GM18498 (cell line): Measurements from ENCODE around the gene MGRN1.

Experiments
- ATAC-seq: cut with Tn5 transposase; IDR thresholded peaks from one replicate; pipeline ENCODE4 v1.9.1; 2021; ENCODE audit warnings: mild to moderate bottlenecking, moderate library complexity; ENCODE audit not compliant: unreplicated experiment

The MGRN1 gene

DNA sequence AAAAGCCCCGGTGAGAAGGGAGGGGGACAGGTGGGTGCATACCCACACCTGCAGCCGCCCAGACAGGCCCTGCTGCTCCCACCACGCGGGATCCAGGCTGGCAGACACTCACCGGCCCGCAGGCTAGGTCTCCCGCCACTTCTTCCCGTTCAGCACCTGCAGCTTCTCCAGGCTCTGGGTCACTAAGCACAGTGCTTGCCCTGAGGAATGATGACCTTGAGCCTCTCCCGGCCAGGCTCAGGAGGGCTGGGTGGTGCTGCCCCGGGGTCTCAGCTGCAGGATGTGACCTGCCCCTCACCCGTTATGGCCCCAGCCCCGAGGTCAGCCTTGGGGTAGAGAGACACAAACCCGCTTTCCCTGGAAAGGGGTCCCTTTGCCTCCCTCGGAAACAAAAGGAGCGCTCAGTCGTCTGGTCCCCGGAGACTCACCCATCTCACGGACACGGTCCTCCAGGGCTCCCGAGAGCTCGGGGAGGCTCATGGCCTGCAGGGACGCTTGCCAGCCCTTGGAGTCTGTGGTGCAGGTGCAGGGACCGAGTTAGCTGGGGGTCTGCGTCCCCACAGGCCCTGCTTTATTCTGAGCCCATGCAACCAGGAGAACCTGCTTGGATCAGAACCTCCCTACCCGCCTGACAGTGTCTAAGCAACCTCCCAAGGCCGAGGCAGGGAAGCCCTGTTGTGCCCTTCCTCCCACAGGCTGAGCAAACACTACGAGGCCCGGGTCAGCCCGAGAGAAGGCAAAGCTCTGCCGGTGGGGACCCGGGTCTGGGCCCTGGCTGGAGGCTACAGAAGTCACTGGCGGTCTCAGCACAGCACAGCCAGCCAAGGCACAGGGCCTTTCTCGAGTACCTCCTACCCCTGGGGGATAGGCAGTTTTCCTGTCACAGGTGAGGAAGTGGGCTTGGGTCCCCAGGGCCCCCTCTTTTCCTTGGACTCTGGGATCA, 72.5 kb downstream of the MGRN1 start:
- ATAC-seq: no peak

DNA sequence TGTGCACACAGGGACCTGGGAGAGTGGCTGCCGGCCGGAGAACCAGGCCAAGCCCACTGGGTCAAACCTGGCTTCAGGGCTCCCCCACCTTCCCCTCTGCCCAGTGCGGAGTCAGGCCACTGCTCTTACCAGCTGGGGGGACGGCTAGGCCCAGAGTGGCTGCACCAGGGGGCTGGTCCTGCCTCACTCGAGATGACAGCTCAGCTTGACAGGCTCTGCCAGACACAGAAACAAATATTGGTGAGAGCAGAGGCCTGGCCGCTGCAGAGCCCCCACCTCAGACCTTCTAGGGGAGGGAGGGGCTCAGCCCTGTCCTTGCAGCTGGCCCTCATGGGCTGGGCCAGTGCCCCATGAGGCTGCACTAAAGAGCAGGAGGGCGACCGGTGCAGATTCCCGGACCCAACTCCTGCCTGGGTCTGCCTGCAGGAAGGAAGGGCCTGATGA, 73.2 kb downstream of the MGRN1 start:
- no peak for ATAC-seq

DNA sequence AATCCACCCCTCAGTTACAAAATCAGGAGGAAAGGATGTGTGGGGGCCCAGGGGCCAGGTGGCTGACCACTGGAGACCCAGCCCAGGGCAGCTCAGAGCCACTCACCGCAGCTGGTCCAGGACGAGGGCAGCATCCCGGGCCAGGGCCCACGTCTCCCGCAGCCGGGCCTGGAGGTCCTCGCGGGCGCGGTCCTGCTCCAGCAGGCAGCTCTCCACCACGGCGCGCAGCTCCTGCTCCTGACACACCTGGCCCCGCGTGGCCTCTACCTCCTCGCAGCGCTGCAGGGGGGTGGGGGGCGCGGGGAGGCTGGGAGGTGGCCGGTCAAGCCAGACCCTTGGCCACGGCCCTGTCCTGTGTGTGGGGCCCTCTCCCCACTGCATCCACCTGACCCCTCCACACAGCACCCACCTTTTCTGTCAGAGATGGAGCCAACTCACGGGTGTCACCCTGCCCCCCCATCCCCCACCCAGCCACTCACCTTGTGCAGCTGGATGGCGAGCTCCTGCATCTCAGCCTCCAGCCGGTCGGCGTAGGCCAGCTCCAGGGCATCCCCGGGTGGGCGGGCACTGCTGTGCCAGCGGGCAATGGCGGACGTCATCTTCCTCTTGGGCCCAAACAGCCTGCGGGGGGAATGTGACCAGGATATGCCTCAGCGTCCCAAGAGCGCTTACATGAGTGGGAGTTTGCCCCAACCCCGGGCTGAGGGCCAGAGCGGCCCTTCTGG, 73.9 kb downstream of the MGRN1 start:
- ATAC-seq: no peak

DNA sequence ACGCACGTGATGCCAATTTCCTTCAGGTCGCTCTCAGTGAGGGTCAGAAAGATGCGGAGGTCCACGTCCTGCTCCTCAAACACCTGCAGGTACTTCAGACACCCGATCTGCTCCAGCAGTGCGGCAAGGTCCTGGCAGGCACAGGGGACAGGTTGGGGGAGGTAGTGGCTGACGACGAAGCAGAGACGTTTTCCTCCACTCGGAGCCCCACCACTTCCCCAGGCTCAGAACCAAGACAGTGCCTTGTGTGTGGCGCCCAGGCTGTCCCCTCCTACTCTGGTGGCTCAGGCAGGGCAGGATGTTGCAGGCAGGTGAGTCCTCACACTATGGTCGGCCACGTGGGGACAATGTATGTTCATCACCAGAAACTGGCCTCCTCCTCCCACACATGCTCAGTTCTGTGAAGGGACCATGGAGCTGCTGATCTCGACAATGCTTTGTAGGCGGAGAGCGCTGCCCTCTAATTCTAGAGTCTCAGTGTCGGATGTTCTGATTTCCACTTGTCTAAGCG, 74.5 kb downstream of the MGRN1 start:
- no peak for ATAC-seq

DNA sequence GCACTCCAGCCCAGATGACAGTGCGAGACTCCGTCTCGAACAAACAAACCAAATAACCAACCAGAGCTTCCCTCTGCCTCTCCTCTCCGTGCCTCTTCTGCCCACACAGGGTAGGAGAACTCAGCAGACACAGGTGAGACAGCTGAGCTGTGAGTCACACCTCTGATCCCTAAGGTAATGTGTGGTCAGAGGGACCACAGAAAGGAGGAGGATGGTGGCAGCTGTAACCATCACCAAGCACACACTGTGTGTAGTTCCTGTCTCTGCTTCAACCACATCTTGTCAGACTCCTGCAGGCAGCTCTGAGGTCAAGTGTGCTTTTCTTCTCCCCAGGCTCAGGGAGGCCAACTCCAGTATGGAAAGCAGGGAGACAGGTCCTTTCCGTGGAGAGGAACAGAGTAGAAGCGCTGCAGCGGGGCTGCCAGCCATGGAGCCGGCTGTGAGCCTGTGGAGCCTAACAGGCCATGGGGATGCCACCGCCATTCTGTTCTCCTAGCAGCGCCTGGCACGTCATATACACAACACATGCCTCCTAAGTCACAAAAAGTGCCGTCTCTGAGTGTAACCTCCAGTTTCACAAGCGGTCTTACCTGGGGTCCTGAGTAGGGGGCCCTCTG, 75.9 kb downstream of the MGRN1 start:
- no peak for ATAC-seq

DNA sequence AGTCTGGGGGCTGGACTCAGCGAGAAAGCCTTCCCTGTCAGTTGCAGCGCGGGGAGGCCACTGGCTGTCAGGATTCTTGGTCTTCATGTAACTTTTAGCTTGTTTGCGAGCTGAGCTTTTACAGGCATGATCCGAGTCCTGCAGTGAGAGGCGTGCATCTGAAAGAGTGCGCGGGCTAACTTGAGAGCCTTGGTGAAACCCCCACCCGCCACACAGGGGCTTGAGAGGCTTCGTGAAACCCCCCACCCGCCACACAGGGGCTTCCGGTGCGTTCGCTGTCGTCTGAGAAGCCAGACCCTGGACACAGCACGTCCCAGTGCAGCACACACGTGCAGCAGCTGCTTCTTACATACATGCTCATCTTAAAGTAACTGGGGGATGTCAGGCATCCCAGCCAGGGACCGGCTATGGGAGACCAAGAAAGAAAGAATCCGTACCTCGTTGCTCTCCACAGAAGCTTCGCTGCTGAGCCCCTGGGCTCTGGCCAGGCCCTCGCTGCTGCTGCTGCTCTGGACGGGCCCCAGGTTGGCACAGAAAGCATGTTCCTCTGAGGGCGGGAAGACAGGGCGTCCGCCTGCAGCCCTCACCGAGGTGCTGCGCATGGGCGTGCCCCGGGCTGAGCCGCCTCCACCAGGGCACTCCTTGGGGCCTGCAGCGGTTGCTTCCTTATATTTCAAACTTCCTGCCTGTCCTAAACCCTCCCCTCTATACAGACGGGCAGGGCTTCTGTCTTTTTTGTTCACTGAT, 76.5 kb downstream of the MGRN1 start:
- no peak for ATAC-seq

DNA sequence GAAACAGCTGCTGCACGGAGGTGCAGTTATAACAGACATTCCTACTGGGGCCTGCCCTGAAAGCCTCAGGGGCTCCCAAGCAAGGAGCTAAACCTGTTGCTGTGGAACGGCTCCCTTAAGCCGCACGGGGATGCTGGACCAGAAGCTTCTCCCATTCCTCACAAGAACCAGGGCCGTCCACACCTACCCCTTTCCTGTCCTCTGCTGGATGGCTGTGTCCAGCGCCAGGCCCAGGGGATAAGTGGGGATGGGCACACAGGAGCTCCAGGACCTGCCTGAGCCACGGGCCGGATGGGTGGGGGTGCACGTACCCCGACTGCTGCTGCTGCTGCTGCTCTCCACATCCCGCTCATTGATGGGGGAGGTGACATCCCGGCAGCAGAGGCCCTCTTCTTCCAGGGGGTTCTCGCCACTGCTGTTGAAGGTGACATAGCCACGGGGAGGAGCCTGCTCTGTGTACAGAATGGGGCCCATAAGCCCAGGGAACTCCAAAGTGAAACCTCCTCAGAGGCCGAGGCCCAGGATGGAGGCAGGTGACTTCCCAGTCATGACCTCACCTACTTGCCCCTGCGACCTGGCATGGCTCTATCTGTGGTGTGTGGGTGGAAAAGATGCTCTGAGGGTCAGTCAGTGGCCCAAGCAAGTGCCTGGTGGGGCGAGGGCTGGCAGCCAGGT, 77.3 kb downstream of the MGRN1 start:
- ATAC-seq: no peak

DNA sequence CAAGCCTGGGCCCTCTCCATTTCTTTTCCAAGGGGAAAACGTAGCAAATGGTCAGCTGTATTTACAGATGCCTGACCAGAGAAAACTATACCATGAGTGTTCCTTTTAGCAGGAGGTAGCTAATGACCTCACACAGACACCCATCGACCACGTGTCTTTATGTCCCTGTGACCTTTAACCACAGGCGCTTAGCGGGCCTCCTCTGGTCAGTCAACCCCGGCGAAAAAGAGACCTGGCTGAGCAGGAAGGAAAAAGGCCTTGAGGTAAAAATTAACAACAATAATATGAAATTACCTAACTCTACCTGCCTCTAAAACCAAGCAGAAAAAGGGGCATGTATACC, 77.8 kb downstream of the MGRN1 start:
- no peak for ATAC-seq

DNA sequence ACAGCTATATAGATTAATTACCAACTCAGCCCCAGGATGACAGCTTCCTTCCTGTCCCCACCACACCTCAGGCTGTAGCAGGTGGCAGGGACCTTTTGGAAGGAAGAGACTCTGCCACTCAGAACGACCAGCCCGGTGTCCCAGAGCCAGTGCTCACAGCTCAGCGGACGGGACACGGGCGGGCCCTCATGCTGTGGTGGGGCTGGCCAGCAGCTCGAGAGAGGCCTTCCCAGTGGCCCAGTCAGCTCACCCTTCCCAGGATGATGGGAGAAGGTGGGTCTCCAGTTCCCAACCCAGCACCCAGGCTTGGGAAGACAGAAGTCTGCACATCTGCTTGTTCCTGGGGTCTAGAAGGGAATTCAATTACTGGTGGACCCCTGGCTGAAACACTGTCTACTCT, 79.3 kb downstream of the MGRN1 start:
- ATAC-seq: no peak

DNA sequence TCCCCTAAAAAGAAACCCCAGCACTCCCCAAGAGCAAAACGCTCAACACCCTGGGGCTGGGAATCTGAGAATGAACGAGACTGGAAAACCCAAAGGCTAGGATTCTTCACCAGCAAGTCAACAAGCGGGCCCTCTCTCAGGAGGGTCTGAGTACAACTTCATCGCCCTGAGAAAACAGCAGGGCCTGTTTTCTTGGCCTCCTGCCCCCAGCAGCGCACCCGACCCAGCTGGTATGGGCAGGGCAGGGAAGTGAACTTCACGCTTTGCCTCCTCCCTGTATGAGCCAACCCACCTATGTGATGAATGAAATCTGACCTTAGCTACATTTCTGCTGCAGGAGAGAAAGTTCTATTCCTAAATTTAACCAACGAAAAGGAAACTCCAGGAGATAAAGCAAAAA, 79.9 kb downstream of the MGRN1 start:
- no peak for ATAC-seq

DNA sequence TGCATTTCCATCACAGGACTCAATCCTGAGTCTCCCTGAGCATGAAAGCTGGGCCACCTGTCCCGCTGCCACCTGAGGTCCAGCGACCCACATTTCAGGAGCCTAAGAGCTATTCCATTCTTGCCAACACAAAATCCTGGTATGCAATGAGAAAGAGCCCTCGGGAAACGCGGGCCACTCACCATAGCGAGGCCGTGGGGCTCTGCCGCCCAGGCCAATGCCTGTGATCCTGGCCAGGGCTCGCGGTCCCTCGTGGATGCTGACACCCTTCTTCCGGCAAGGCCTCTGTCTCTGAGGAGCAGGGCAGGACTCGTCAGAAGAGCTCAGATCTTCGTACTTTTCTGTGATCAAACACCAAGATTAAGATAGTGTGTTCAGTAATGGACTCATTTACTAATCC, 80.3 kb downstream of the MGRN1 start:
- no peak for ATAC-seq

DNA sequence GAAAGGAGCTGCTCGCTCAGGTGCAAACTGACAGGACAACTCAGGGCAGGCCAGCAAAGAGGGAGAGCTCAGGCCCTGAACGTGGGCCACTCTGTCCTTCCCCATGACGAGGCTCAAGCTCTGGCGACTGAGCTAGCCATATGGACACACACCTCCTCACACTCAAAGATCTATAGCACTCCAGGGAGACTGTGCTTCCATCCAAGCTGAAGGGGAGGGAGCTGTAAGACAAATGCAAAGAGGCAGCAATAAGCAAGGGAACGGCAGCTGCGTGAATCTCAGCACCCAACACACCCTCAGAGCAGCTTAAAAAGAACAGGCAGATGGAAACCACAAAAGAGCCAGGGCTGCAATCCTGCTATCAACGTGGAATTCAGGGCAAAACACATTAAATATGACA, 82.2 kb downstream of the MGRN1 start:
- no peak for ATAC-seq

DNA sequence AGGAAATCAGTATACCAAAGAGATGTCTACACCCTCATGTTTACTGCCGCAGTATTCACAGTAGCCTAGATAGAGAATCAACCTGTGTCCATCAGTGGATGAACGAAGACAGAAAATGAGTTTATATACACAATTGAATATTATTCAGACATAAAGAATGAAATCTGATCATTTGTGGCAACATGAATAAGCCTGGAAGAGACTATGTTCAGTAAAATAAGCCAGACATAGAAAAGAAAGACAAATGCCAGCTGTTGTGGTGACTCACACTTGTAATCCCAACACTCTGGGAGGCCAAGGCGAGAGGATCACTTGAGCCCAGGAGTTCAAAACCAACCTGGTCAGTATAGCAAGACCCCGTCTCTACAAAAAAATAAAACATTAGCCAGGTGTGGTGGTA, 84.9 kb downstream of the MGRN1 start:
- ATAC-seq: no peak

DNA sequence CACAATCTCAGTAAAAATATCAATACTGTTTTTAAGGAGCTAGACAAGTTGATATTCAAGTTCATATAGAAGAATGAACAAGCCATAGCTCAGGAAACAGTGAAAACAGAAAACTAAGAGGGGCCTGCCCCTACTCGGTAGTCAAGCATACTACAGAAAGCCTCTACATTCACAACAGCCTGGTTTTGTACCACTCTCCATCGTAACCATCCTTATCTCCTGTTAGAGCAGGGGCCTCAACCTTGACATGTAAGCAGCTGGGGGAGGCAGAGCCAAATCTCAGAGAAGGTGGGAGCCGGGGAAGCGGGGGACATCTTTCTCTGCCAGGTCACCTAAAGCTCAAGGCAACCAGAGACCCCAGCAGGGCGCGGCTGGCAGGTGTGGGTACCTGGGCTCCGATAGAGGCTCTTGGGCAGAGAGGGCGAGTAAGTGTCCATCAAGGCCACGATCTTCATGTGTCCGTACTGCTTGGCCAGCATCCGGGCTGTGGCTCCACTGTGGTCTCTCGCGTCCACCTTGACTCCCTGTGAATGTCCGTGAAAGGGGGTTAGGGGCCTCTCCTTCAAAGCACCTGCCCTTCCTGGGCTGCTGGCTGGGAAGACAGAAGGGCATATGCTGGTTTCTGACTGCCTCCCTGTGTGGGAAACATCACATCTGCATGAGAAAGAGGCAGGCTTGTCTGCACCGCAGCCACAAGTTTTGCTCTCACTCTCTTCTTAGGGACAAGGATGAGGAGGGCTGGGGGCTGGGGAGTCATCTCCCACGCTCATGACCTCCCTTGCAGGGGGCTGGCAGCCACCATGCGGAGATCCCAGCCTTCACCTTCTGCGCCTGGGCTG, 89.3 kb downstream of the MGRN1 start:
- no peak for ATAC-seq

DNA sequence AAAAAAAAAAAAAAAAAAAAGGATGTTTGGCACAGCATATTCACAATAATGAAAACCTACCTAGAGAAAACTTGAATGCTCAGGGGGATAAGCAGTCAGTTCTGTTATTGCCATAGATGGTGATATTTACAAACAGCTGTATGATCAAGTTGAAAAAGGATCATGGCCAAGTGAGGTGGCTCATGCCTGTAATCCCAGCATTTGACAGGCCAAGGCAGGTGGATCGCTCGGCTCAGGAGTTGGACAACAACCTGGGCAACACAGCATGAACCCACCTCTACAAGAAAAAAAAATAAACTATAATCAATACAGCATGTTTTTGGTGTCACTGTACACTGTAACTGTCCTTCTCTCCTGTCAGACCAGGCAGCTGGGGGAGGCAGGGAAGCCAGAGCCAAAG, 90.4 kb downstream of the MGRN1 start:
- ATAC-seq: no peak

DNA sequence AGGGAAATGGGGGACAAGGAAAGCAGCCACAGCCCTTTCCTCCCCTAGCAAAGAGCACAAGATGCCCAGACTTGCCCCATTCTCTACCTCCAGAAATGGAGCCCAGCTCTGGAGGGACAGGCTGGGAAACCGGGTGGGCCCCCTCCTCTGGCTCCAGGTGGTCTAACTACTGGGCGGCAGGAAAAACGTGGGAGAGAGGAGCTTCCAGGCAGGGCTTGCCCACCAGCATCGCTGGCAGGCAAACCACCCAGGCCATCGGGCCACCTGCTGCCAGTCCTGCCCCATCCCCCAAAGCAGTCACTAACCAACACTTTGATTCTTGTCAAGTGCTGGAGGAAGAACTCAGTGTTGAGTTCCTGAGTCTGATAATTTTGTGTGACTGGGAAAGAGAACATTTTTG, 93.8 kb downstream of the MGRN1 start:
- ATAC-seq: no peak

DNA sequence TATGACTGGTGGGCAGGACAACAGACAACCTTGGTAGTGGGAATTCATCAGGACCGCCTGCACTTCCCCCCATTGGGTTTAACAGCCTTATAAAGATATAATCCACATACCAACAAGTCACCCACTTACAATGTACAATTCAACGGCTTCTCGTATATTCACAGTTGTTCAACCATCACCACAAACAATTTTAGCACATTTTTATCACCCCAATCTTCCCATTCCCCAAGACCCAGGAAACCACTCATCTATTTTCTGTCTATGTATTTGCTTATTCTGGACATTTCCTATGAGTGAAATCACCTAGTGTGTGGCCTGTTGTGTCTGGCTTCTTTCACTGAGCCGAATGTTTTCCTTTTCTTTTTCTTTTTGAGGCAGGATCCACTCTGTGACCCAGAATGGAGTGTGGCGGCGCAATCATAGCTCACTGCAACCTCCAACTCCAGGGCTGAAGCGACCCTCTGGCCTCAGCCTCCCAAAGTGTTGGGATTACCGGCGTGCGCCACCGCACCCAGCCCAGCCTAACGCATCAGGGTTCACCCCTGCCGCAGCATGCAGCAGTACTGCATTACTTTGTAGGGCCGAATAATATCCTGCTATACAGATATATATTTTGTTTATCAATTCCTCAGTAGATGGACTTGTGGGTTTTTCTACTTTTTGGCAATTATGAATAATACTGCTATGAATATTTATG, 98.6 kb downstream of the MGRN1 start:
- no peak for ATAC-seq

DNA sequence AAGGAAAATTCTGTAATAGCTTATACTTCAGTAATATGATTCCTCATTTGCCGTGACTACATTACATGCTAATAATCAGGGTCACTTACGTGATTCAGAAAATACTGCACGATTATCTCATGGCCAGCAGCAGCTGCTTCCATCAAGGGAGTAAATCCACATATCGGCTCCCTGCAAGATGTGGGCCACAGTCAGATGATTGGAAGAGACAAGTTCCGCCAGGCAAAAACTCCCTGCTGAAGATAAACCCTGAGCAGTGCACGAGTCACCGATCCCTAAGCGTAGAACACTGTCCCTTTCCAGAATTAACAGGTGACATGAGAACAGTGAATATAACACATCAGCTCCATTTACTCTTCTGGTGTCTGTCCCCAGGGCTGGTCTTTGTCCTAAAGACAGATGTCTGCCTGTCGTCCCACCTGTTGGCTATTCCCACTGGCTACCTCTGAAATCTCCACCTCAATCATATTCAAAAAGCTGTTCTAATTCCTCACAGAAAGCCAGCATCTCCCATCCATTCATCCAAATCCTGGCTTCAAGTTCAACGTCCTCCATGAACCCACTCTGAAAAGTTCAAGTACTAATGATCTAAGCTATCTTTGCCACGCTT, 100.1 kb downstream of the MGRN1 start:
- no peak for ATAC-seq
